HepG2 (cell line): Measurements from ENCODE around the gene ADAMTS13. TPM values are rescaled to one million over a fixed set of nuclear protein-coding genes. Genes with fewer than 3 reads are reported as not detected.
A peak's percentile ranks its signal among the peaks of the same experiment; 100 is the strongest.

Source experiments
- PHB2 ChIP-seq: fragments of 450-650 bp; IDR thresholded peaks from 2 replicates; pipeline ENCODE4 v1.6.1; 2018; ENCODE audit not compliant: partially characterized antibody
- PHF8 ChIP-seq: sonication (generic); formaldehyde crosslinking; IDR thresholded peaks from 2 replicates; pipeline ENCODE4 v1.5.0; 2020; ENCODE audit warnings: missing genetic modification reagents
- SMC3 ChIP-seq: IDR thresholded peaks from 2 replicates; pipeline ENCODE4 v1.6.1; 2011; ENCODE audit warnings: low read length, improper control_type of control experiment
- ZNF260 ChIP-seq: sonication (generic); formaldehyde crosslinking; IDR thresholded peaks from 2 replicates; pipeline ENCODE4 v1.4.0; 2020; ENCODE audit warnings: missing genetic modification reagents, low read depth, mild to moderate bottlenecking, borderline replicate concordance
- ZNF263 ChIP-seq: sonication (generic); formaldehyde crosslinking; IDR thresholded peaks from 2 replicates; pipeline ENCODE4 v1.4.0; 2020; ENCODE audit warnings: missing genetic modification reagents
- ZNF331 ChIP-seq: sonication (generic); formaldehyde crosslinking; IDR thresholded peaks from 2 replicates; pipeline ENCODE4 v1.4.0; 2020; ENCODE audit warnings: missing genetic modification reagents
- ZNF34 ChIP-seq: sonication (generic); formaldehyde crosslinking; IDR thresholded peaks from 2 replicates; pipeline ENCODE4 v1.4.0; 2020; ENCODE audit warnings: mild to moderate bottlenecking, missing genetic modification reagents, borderline replicate concordance
- ZNF570 ChIP-seq: sonication (generic); formaldehyde crosslinking; IDR thresholded peaks from 2 replicates; pipeline ENCODE4 v1.4.0; 2020; ENCODE audit warnings: mild to moderate bottlenecking, missing genetic modification reagents, borderline replicate concordance
- ZNF674 ChIP-seq: sonication (generic); formaldehyde crosslinking; IDR thresholded peaks from 2 replicates; pipeline ENCODE4 v1.5.0; 2020; ENCODE audit warnings: low read depth, mild to moderate bottlenecking, missing genetic modification reagents
- polyA plus RNA-seq, 8 experiments: library from polyadenylated mRNA; depleted of rRNA in 3 of 8; stranded (reverse) in 7 of 8; unstranded in 1 of 8; fragments of >200 nt; fragmentation: Illumina TruSeq in 4 of 8; extraction: Trizol in 4 of 8; gene quantifications; 2 replicates each; pipeline versions ENCODE4 v1.2.1 to v1.2.3, GENCODE V29; 2011 to 2016; ENCODE audit warnings: low read depth in 4 of 8, missing spikeins in 1 of 8, mixed read lengths in 1 of 8; ENCODE audit not compliant: insufficient read depth in 1 of 8
- total RNA-seq, 5 experiments: library from RNA; depleted of rRNA; stranded (reverse); fragments of >200 nt; fragmentation: Illumina TruSeq; extraction: Trizol; gene quantifications; 2 replicates each; pipeline ENCODE4 v1.2.3, GENCODE V29; 2016; ENCODE audit warnings: low read depth in 1 of 5
- TF ChIP-seq, protein P1 (sequence below): sonication (generic); formaldehyde crosslinking; IDR thresholded peaks from 2 replicates; pipeline ENCODE4 v1.8.0; 2022; ENCODE audit warnings: missing genetic modification reagents, mild to moderate bottlenecking, borderline replicate concordance
- TF ChIP-seq, protein P2 (sequence below): sonication (generic); formaldehyde crosslinking; IDR thresholded peaks from 2 replicates; pipeline ENCODE4 v1.5.1; 2020; ENCODE audit warnings: mild to moderate bottlenecking, missing genetic modification reagents, borderline replicate concordance
- TF ChIP-seq, protein P3 (sequence below): sonication (generic); formaldehyde crosslinking; IDR thresholded peaks from 2 replicates; pipeline ENCODE4 v1.4.0; 2020; ENCODE audit warnings: missing genetic modification reagents
- TF ChIP-seq, protein P4 (sequence below): sonication (generic); IDR thresholded peaks from 2 replicates; pipeline ENCODE4 v1.6.1; 2016; ENCODE audit warnings: low read depth, borderline replicate concordance
- TF ChIP-seq, protein P5 (sequence below): IDR thresholded peaks from 2 replicates; pipeline ENCODE4 v1.6.1; 2016; ENCODE audit warnings: missing genetic modification reagents, missing compliant biosample characterization

Gene ADAMTS13
- total and polyA plus RNA-seq, 2 of the 13 experiments (the other 11 are each of a cell fraction or from before 2014, with no cell fraction given), result 0.91 to 4.5 TPM

DNA sequence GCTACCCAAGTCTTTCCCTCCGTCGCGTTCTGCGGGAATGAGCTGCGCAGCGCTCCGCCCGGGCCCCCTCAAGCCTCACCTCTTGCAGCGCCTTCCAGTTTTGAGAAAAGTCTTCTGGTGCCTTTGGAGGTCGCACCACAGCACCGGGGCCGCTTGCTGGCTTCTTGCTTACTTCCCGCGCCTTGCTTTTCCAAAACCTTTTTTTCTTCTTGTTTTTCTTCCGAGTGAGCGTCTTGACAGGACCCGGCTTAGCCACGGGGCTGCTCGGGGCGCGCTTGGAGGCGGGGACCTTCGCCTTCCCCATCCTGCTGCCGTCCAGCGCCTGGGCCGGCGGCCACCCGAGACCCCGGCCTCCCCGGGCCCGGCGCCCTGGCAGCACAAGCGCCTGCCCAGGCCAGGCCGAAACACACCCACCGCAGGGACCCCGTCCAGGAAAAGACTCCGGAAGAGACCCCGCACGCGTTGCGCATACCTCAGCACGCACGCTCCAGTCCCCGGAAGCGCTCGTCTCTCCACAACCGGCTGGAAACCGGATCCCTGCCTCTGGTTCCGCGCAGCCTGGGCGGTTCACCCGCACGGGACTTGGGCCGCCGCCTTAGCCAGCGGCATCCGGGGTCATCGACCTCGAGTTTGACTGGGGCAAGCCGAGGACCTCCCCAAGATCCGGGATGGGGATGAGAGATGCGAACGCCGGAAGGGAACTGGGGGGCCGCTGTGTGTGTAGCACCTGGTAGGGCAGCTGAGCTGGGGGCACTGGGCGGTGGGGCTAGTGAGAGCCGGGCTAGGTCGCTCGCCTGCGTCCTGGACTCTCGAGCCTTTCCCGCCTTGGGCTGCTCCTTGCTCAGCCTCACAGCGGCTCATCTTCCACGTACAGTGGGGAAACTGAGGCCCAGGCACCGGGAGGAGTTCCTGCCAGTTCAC lies 4.4 kb upstream of the ADAMTS13 start, which contains the start of gene REXO4 (continued):
- TF ChIP-seq, protein P1, sequence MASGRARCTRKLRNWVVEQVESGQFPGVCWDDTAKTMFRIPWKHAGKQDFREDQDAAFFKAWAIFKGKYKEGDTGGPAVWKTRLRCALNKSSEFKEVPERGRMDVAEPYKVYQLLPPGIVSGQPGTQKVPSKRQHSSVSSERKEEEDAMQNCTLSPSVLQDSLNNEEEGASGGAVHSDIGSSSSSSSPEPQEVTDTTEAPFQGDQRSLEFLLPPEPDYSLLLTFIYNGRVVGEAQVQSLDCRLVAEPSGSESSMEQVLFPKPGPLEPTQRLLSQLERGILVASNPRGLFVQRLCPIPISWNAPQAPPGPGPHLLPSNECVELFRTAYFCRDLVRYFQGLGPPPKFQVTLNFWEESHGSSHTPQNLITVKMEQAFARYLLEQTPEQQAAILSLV (CRISPR knock-in tag), result peak; percentile 83; the same call in 1 of the 2 replicates
- TF ChIP-seq ZNF260 (CRISPR knock-in tag) (0 out of 2 replicates have a peak, but pooled peaks have one; percentile 76), PHB2 (no peak), SMC3 (no peak), PHF8 (CRISPR knock-in tag) (peak; percentile 93), ZNF331 (peak; percentile 86), ZNF34 (CRISPR knock-in tag) (peak; percentile 89; the same call in 1 of the 2 replicates), ZNF570 (CRISPR knock-in tag) (no peak), ZNF263 (CRISPR knock-in tag) (peak; percentile 79), ZNF674 (CRISPR knock-in tag) (no peak)
- TF ChIP-seq, protein P2, sequence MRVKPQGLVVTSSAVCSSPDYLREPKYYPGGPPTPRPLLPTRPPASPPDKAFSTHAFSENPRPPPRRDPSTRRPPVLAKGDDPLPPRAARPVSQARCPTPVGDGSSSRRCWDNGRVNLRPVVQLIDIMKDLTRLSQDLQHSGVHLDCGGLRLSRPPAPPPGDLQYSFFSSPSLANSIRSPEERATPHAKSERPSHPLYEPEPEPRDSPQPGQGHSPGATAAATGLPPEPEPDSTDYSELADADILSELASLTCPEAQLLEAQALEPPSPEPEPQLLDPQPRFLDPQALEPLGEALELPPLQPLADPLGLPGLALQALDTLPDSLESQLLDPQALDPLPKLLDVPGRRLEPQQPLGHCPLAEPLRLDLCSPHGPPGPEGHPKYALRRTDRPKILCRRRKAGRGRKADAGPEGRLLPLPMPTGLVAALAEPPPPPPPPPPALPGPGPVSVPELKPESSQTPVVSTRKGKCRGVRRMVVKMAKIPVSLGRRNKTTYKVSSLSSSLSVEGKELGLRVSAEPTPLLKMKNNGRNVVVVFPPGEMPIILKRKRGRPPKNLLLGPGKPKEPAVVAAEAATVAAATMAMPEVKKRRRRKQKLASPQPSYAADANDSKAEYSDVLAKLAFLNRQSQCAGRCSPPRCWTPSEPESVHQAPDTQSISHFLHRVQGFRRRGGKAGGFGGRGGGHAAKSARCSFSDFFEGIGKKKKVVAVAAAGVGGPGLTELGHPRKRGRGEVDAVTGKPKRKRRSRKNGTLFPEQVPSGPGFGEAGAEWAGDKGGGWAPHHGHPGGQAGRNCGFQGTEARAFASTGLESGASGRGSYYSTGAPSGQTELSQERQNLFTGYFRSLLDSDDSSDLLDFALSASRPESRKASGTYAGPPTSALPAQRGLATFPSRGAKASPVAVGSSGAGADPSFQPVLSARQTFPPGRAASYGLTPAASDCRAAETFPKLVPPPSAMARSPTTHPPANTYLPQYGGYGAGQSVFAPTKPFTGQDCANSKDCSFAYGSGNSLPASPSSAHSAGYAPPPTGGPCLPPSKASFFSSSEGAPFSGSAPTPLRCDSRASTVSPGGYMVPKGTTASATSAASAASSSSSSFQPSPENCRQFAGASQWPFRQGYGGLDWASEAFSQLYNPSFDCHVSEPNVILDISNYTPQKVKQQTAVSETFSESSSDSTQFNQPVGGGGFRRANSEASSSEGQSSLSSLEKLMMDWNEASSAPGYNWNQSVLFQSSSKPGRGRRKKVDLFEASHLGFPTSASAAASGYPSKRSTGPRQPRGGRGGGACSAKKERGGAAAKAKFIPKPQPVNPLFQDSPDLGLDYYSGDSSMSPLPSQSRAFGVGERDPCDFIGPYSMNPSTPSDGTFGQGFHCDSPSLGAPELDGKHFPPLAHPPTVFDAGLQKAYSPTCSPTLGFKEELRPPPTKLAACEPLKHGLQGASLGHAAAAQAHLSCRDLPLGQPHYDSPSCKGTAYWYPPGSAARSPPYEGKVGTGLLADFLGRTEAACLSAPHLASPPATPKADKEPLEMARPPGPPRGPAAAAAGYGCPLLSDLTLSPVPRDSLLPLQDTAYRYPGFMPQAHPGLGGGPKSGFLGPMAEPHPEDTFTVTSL (CRISPR knock-in tag), result peak; percentile 73; the same call in 1 of the 2 replicates
- TF ChIP-seq, protein P3, sequence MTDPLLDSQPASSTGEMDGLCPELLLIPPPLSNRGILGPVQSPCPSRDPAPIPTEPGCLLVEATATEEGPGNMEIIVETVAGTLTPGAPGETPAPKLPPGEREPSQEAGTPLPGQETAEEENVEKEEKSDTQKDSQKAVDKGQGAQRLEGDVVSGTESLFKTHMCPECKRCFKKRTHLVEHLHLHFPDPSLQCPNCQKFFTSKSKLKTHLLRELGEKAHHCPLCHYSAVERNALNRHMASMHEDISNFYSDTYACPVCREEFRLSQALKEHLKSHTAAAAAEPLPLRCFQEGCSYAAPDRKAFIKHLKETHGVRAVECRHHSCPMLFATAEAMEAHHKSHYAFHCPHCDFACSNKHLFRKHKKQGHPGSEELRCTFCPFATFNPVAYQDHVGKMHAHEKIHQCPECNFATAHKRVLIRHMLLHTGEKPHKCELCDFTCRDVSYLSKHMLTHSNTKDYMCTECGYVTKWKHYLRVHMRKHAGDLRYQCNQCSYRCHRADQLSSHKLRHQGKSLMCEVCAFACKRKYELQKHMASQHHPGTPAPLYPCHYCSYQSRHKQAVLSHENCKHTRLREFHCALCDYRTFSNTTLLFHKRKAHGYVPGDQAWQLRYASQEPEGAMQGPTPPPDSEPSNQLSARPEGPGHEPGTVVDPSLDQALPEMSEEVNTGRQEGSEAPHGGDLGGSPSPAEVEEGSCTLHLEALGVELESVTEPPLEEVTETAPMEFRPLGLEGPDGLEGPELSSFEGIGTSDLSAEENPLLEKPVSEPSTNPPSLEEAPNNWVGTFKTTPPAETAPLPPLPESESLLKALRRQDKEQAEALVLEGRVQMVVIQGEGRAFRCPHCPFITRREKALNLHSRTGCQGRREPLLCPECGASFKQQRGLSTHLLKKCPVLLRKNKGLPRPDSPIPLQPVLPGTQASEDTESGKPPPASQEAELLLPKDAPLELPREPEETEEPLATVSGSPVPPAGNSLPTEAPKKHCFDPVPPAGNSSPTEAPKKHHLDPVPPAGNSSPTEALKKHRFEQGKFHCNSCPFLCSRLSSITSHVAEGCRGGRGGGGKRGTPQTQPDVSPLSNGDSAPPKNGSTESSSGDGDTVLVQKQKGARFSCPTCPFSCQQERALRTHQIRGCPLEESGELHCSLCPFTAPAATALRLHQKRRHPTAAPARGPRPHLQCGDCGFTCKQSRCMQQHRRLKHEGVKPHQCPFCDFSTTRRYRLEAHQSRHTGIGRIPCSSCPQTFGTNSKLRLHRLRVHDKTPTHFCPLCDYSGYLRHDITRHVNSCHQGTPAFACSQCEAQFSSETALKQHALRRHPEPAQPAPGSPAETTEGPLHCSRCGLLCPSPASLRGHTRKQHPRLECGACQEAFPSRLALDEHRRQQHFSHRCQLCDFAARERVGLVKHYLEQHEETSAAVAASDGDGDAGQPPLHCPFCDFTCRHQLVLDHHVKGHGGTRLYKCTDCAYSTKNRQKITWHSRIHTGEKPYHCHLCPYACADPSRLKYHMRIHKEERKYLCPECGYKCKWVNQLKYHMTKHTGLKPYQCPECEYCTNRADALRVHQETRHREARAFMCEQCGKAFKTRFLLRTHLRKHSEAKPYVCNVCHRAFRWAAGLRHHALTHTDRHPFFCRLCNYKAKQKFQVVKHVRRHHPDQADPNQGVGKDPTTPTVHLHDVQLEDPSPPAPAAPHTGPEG (CRISPR knock-in tag), result no peak
- TF ChIP-seq, protein P4, sequence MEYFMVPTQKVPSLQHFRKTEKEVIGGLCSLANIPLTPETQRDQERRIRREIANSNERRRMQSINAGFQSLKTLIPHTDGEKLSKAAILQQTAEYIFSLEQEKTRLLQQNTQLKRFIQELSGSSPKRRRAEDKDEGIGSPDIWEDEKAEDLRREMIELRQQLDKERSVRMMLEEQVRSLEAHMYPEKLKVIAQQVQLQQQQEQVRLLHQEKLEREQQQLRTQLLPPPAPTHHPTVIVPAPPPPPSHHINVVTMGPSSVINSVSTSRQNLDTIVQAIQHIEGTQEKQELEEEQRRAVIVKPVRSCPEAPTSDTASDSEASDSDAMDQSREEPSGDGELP, result peak; percentile 86
- TF ChIP-seq, protein P5, sequence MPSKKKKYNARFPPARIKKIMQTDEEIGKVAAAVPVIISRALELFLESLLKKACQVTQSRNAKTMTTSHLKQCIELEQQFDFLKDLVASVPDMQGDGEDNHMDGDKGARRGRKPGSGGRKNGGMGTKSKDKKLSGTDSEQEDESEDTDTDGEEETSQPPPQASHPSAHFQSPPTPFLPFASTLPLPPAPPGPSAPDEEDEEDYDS (CRISPR knock-in tag), result no peak; the same call in 1 of the 2 replicates
